Osteoblast (primary cell): ENCODE measurements around the gene VASN. TPM values are rescaled to one million over a fixed set of nuclear protein-coding genes. Genes with fewer than 3 reads are reported as not detected.

Source experiments
- DNase-seq: peaks from one replicate; pipeline ENCODE4 v3.0.0; 2011; ENCODE audit warnings: low spot score, mixed read lengths; ENCODE audit not compliant: insufficient read length; ENCODE audit errors: missing footprints
- H2AFZ ChIP-seq: 2 replicates; pipeline ENCODE4 v1.6.0; 2011; ENCODE audit warnings: mild to moderate bottlenecking, low read length
- H3K27ac ChIP-seq: 2 replicates; pipeline ENCODE4 v1.5.1; 2011; ENCODE audit warnings: mild to moderate bottlenecking, low read depth, low read length, moderate library complexity
- H3K27me3 ChIP-seq: 2 replicates; pipeline ENCODE4 v1.6.0; 2012; ENCODE audit warnings: mild to moderate bottlenecking, control low read depth, inconsistent platforms, low read length, moderate library complexity; ENCODE audit not compliant: insufficient read depth
- H3K36me3 ChIP-seq: 2 replicates; pipeline ENCODE4 v1.5.1; 2011; ENCODE audit warnings: mild to moderate bottlenecking, low read length, control low read depth, moderate library complexity; ENCODE audit not compliant: insufficient read depth
- H3K4me1 ChIP-seq: 2 replicates; pipeline ENCODE4 v1.5.1; 2011; ENCODE audit warnings: mild to moderate bottlenecking, low read length, control low read depth, moderate library complexity; ENCODE audit not compliant: insufficient read depth
- H3K4me2 ChIP-seq: 2 replicates; pipeline ENCODE4 v1.6.0; 2011; ENCODE audit warnings: mild to moderate bottlenecking, low read length; ENCODE audit not compliant: insufficient read depth
- H3K4me3 ChIP-seq: fragments of 200-600 bp; sonication (generic); 3 replicates; pipeline ENCODE4 v1.5.1; 2012; ENCODE audit warnings: mild to moderate bottlenecking, low read length, inconsistent platforms; ENCODE audit not compliant: insufficient read depth
- H3K79me2 ChIP-seq: 2 replicates; pipeline ENCODE4 v1.6.0; 2012; ENCODE audit warnings: mild to moderate bottlenecking, low read length, control low read depth, inconsistent platforms; ENCODE audit not compliant: insufficient read depth
- H3K9me3 ChIP-seq: 2 replicates; pipeline ENCODE4 v1.5.1; 2011; ENCODE audit warnings: low read depth, low read length, control low read depth
- H4K20me1 ChIP-seq: 2 replicates; pipeline ENCODE4 v1.6.0; 2012; ENCODE audit warnings: mild to moderate bottlenecking, low read length, control low read depth; ENCODE audit not compliant: insufficient read depth
- CTCF ChIP-seq: IDR thresholded peaks from 2 replicates; pipeline ENCODE4 v1.5.1; 2011; ENCODE audit warnings: mild to moderate bottlenecking, low read depth, low read length, moderate library complexity; ENCODE audit errors: extremely low read depth
- total RNA-seq: library from RNA; depleted of rRNA; stranded (reverse); fragments of >200 nt; gene quantifications from 2 replicates; pipeline ENCODE4 v1.2.3, GENCODE V29; 2012

Gene VASN
- total RNA-seq, 1 donor = 217 TPM

- Histone ChIP-seq H3K4me2 (no peak overlapping the region), H4K20me1 (no peaks in the 10 kb centered on the region), H3K79me2 (no peaks in the 10 kb centered on the region), H3K4me3 (no peak overlapping the region), H3K36me3 (no peaks in the 10 kb centered on the region), H3K27me3 (no peaks in the 10 kb centered on the region), H2AFZ (no peak overlapping the region), H3K27ac (no peak overlapping the region), H3K9me3 (no peaks in the 10 kb centered on the region), H3K4me1 (peaks cover 7% of the 10 kb centered on the region)
- no peak for TF ChIP-seq CTCF
- DNase-seq = no peak
Observed at GRCh38 chr16:4356820-4357219, 14.8 kb upstream of the VASN start.

GRCh38 chr16:4358236-4358635 is 13.4 kb upstream of the VASN start:
- no peak overlapping the region for H3K27ac ChIP-seq
- H3K36me3 ChIP-seq = no peaks in the 10 kb centered on the region
- H3K79me2 ChIP-seq = no peaks in the 10 kb centered on the region
- TF ChIP-seq CTCF = no peak
- H3K9me3 ChIP-seq = no peaks in the 10 kb centered on the region
- no peaks in the 10 kb centered on the region for H3K27me3 ChIP-seq
- no peaks in the 10 kb centered on the region for H3K4me1 ChIP-seq
- no peaks in the 10 kb centered on the region for H4K20me1 ChIP-seq
- no peak overlapping the region for H2AFZ ChIP-seq
- H3K4me3 ChIP-seq = no peak overlapping the region
- DNase-seq = no peak
- no peak overlapping the region for H3K4me2 ChIP-seq

GRCh38 chr16:4358831-4359561 is 12.7 kb upstream of the VASN start:
- DNase-seq = peak; percentile 96
- Histone ChIP-seq H3K4me1 (no peaks in the 10 kb centered on the region), H3K79me2 (no peaks in the 10 kb centered on the region), H3K36me3 (no peaks in the 10 kb centered on the region), H2AFZ (no peak overlapping the region), H4K20me1 (no peaks in the 10 kb centered on the region), H3K27me3 (no peaks in the 10 kb centered on the region), H3K4me2 (no peak overlapping the region), H3K27ac (no peak overlapping the region), H3K9me3 (no peaks in the 10 kb centered on the region), H3K4me3 (no peak overlapping the region)
- peak; percentile 83 for TF ChIP-seq CTCF

- Histone ChIP-seq H3K4me3 (no peak overlapping the region), H3K4me1 (no peaks in the 10 kb centered on the region), H3K4me2 (no peak overlapping the region), H3K9me3 (no peaks in the 10 kb centered on the region), H3K27me3 (no peaks in the 10 kb centered on the region), H3K36me3 (no peaks in the 10 kb centered on the region), H3K79me2 (no peaks in the 10 kb centered on the region), H3K27ac (no peak overlapping the region), H2AFZ (no peak overlapping the region), H4K20me1 (no peaks in the 10 kb centered on the region)
- TF ChIP-seq CTCF = no peak
- no peak for DNase-seq
Observed at GRCh38 chr16:4359914-4360313, 11.7 kb upstream of the VASN start.
